Midbrain (tissue), 1 donor: ENCODE measurements around the gene SETD2.

ENCODE experiments used
- DNase-seq: peaks from one replicate; lab custom pipeline; 2025; lab: John Stamatoyannopoulos, UW

Gene SETD2

DNA sequence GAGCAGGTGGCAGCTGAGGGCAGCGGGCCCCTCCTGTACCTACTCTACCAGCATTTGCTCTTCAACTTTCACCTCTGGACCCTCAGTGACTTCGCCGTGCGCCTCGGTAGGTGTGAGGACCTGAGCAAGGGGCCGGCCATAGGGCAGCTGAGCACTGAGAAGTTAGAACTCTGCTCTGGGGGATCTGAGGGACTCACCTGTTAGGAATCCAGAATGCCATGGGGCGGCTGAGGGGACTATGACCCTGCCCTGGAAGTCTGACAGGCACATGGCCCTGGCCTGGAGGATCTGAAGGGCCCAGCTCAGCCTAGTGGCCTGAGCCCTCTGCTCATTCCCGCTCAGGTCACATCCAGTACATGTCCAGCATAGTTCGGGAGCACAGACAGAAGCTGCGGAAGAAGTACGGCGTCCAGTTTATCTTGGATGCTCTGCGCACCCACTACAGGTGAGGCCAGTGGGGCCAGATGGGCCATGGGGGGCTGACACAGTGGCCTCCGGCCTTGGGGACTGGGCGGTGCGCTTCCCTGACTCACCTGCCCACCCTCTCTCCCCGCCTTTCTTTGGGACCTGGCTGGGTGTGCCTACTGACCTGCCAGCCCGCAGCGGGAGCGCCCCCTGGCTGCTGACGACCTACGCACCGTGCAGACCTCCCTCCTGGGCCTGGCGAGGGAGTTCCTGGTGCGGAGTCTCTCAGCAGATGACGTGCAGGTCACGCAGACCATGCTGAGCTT, 165.6 kb downstream of the SETD2 start:
- DNase-seq, result no peak

DNA sequence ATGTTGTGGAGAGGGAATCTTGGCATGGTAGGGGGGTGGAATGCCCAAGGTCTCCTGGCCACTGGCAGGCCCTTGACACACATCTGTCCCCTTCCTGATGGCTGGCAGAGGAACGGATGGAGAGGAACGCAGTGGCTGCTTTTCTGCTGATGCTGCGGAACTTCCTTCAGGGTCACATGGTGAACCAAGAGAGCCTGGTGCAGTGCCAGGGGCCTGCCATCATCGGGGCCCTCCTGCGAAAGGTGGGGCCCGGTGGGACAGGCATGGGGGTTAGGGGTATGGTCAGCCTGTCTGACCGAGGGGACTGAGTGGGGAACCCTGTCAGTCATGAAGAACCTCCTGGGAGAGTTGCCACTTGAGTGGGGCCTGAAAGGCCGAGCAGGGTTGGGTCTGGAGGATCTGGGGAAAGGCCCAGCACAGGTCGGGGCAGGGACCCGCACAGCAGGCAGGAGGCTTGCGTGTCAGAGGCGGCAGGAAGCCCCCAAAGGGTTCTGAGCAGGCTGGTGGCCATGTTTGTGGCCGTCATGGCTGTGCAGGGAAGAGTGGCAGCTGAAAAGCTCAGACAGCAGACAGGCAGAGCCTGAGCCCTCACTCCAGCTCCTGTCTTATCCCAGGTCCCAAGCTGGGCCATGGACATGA, 166.3 kb downstream of the SETD2 start:
- no peak for DNase-seq

GRCh38 chr3:46996689-46997452, 167.0 kb downstream of the SETD2 start:
- no peak for DNase-seq

GRCh38 chr3:46995901-46996562, 167.9 kb downstream of the SETD2 start:
- no peak for DNase-seq

GRCh38 chr3:46994801-46995731, 168.8 kb downstream of the SETD2 start:
- DNase-seq, result no peak

DNA sequence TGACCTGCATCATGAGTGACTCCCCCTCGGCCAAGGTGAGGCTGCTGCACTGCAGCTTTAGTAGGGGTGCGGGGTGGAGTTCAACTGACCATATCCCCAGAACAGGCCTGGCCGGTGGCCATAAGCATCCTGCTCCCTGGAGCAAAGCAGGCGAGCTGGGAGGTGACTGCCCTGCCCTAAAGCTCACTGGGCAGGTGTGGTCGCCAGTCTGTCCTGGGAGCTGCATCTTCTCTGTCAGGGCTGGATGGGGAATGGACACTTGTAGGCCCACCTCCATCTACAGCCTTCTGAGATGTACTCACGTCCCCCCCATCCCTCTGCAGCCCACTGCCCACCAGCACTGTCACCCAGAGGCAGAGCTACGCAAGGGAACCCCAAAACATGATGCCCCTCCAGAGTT, 169.9 kb downstream of the SETD2 start:
- no peak for DNase-seq

GRCh38 chr3:46993292-46993691, 170.6 kb downstream of the SETD2 start:
- DNase-seq, result no peak

- no peak for DNase-seq
These were observed 171.7 kb downstream of the SETD2 start for GRCh38 chr3:46992231-46992630.

- DNase-seq, result no peak
These were observed 172.3 kb downstream of the SETD2 start for GRCh38 chr3:46991406-46992165.

DNA sequence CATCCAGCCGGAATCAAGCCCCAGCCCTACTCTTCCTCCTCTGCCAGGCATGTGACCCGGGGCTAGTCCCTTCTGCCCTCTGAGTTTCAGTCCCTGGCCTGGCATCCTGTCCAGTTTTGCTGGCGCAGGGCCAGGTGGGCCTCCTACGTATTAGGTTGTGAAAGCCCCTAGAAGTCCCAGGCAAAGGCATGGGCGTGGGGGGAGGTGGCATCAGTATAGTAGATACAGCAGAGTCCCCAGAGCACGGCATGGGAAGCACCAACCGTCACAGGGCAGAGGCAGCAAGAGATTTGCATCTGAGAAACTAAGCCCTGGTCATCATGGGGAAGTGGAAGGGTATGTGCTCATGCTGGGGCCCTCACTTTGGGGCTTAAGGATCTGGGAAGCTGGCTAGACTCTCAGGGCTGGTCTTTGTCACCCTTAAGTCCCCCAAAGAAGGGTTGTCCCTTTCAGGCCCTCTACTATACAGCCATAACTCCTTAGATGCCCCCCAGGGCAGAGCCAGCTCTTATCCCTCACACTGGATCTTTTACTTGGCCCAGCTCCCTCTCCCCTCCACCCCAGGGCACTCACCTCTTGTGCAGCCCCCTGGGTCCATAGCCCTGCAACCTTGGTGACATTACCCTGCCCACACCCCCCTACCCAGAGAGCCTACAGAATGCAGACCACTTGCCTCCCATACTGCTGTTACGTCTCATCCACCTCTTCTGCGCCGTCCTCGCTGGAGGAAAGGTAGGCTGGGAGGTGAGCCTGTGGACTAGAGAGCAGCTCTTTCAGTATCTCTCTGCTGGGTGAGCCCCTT, 173.1 kb downstream of the SETD2 start:
- no peak for DNase-seq

GRCh38 chr3:46989146-46989810, 174.6 kb downstream of the SETD2 start:
- no peak for DNase-seq

DNA sequence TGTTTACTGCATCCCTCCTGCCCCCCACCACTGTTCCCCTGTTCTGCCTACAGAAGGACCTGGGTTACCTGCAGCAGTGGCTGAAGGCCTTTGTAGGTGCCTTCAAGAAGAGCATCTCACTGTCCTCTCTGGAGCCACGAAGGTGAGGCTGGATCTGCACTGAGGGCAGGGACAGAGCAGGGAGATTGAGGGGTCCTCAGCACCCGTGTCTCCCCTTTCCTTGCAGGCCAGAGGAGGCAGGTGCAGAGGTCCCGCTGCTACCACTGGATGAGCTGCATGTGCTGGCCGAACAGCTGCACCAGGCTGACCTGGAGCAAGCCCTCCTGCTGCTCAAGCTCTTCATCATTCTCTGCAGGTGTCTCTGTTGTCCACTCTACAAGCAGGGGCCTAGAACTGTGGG, 175.3 kb downstream of the SETD2 start:
- no peak for DNase-seq

- DNase-seq, result no peak
These were observed 176.0 kb downstream of the SETD2 start for GRCh38 chr3:46987743-46988401.

GRCh38 chr3:46987319-46987742, 176.6 kb downstream of the SETD2 start:
- no peak for DNase-seq

DNA sequence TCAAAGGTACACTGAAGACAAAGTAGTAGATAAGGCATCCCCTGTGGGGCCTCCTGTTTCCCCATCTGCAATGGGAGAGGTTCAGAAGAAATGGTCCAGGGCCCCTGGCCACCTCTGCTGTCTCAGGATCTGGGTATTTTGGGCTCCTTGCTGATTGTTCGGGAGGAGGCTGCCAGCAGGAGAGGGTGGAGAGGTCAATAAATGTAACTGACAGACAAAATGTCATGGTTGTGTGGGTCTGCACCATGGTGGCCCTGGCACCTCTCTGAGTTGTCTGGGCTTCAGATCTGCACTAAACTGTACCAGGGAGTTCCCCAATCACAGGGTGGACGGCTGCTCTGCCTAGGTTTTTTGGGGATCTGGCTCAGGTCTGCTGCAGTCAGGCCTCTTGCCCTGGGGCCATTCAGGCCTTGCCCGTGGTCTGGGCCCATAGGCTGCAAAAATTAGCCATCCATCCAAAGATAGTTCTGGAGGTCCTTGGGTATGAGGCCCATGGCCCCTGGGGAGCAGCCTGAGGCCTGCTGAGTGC, 177.1 kb downstream of the SETD2 start:
- no peak for DNase-seq

DNA sequence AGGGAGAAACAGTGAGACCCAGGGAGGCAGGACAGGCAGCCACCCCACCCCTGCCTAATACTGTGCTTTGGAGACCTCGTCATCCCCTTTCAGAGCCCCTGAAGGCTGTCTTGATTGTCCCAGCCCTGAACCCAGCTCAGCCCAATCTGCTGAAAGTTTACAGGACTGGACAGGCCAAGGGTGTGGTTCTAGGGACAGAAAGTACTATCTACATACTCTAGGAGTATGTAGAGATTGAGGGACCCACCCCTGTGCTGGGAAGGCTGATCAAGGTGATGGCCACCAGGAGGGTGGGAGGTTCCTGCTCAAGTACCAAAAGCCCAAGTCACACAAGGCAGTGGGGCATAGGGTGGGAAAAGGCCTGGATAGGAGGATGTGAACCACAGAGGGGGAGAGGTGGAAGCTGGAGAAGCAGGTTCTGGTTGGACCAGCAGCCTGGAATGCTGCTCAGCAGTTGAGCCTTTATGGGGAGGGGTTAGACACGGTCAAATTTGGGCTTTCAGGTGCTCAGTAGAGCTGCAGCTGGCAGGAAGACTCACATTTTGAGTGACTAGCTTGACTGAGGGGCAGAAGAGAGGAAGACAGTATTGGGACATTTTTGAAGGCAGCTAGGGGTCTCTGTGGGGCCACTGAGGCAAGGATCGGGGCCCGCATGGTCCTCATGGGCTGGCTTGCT, 177.7 kb downstream of the SETD2 start:
- DNase-seq, result no peak

- DNase-seq, result no peak
These were observed 178.3 kb downstream of the SETD2 start for GRCh38 chr3:46985588-46985987.
